ENCODE measurements around the gene EEA1.
"Not testable (repeated sequence)": the region's sequence is repeated elsewhere in the genome, so short reads cannot be mapped to it uniquely, and the experiment has no call there.

Gene EEA1

DNA sequence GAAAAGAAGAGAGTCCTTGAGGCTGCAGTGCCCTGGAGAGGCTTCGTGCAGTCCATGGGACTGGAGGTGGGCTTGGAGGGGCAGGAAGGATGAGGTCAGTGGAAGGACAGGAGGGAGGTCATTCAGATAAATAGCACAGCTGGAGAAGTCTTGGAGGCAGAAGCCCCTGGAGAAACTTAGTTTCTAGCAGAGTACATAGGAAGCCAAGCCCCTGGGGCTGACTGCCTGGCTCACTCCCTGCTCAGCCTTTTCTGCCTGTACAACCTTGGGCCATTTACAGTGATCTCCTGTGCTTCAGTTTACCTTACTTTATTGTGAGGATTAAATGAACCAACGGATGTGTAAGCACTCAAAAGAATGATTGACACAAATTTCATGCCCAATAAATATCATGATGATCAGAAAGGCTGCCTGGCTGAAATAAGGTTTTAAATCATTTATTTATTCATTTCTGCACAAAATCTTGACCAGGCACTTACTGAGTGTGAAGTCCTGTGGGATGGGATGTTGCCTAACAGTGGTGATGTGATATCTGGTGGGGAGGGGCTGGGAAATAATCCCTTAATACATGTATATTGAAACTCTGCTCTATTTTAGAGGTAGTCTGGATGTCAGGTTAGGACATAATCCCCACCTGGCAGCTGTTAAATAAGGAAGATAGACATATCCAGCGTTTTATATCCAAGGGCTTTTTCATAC lies 172.0 kb downstream of the EEA1 start:
- no peak for DNase-seq (ENCODE audit: extremely low read depth, insufficient read length)
- TF ChIP-seq CTCF (IDR thresholded peaks at IDR 0.05; ENCODE audit: insufficient read depth, low read length, poor library complexity, severe bottlenecking): no peak
- H3K4me3 ChIP-seq (replicated peaks; ENCODE audit: low read depth, low read length): no peak overlapping the region
- H3K27me3 ChIP-seq (replicated peaks; ENCODE audit: control insufficient read depth, insufficient read depth, low read length): no peaks in the 10 kb centered on the region
- no peaks in the 10 kb centered on the region for H3K36me3 ChIP-seq (ENCODE audit: control insufficient read depth, insufficient read depth, low read length)

DNA sequence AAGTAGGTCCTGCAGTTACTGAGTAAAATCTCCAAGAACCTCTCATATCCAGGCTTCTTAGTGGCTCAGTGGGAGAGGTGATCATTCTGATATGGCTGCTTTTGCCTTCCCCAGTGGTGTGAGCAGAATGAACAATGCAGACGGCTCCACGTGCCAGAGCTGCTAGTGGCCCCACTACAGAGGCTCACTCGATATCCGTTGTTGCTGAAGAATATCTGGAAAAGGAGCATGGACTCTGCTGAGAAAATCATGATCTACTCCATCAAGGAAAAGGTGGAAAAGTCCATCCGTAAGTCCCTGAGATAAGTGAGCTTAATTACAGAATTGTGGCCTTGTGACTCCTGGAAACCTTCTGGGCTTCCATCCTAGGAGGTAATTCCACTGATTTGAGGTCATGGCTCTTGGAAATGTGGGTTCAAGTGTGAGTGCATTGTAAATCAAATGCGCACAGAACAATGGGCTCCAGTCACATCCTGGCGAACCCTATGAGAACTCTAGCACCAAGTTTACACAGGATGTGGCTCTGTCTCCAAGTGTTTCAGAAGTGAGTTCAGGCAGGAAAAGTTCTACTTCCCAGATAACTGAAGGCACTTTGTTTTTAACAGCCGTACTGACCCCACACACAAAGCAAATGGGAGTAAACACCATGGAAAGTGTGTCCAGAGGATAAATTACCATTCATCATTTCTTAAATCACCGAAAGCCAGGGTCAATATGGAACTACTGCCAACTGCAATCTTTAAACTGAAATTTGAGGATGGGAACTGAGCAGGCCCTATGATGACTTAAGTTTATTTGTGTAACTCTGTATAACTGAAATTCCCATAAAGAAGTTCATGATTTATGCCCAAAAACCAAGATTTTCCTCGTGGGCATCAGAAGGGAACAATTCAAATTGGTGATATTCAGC lies 174.9 kb downstream of the EEA1 start:
- Histone ChIP-seq H3K4me3 (replicated peaks; ENCODE audit: low read depth, low read length) (no peak overlapping the region), H3K36me3 (ENCODE audit: control insufficient read depth, insufficient read depth, low read length) (no peaks in the 10 kb centered on the region), H3K27me3 (replicated peaks; ENCODE audit: control insufficient read depth, insufficient read depth, low read length) (no peaks in the 10 kb centered on the region)
- DNase-seq (ENCODE audit: extremely low read depth, insufficient read length): no peak
- no peak for TF ChIP-seq CTCF (IDR thresholded peaks at IDR 0.05; ENCODE audit: insufficient read depth, low read length, poor library complexity, severe bottlenecking)

GRCh38 chr12:92749691-92750090 lies 179.4 kb downstream of the EEA1 start:
- H3K27me3 ChIP-seq (replicated peaks; ENCODE audit: control insufficient read depth, insufficient read depth, low read length); H3K36me3 ChIP-seq (ENCODE audit: control insufficient read depth, insufficient read depth, low read length); DNase-seq (ENCODE audit: extremely low read depth, insufficient read length); H3K4me3 ChIP-seq (replicated peaks; ENCODE audit: low read depth, low read length): not testable (repeated sequence)

DNA sequence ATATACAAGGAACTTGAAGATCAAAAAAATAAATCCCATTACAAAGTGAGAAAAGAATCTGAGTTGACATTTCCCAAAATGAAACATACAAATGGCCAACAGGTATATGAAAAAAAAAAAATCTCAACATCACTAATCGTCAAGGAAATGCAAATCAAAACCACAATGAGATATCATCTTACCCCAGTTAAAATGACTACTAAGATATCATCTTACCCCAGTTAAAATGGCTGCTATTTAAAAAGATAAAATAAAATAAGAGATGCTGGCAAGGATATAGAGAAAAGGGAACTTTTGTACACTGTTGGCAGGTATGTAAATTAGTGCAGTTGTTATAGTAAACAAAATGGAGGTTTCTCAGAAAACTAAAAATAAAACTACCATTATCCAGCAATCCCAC lies 181.9 kb downstream of the EEA1 start:
- Histone ChIP-seq H3K27me3 (replicated peaks; ENCODE audit: control insufficient read depth, insufficient read depth, low read length) (no peaks in the 10 kb centered on the region), H3K36me3 (ENCODE audit: control insufficient read depth, insufficient read depth, low read length) (no peaks in the 10 kb centered on the region), H3K4me3 (replicated peaks; ENCODE audit: low read depth, low read length) (no peak overlapping the region)
- no peak for TF ChIP-seq CTCF (IDR thresholded peaks at IDR 0.05; ENCODE audit: insufficient read depth, low read length, poor library complexity, severe bottlenecking)
- DNase-seq (ENCODE audit: extremely low read depth, insufficient read length): no peak

- no peaks in the 10 kb centered on the region for H3K27me3 ChIP-seq (replicated peaks; ENCODE audit: control insufficient read depth, insufficient read depth, low read length)
- no peak overlapping the region for H3K4me3 ChIP-seq (replicated peaks; ENCODE audit: low read depth, low read length)
- no peaks in the 10 kb centered on the region for H3K36me3 ChIP-seq (ENCODE audit: control insufficient read depth, insufficient read depth, low read length)
- no peak for DNase-seq (ENCODE audit: extremely low read depth, insufficient read length)
- TF ChIP-seq CTCF (IDR thresholded peaks at IDR 0.05; ENCODE audit: insufficient read depth, low read length, poor library complexity, severe bottlenecking): no peak
Observed at GRCh38 chr12:92745856-92746550, 183.1 kb downstream of the EEA1 start.

GRCh38 chr12:92743026-92743425 lies 186.1 kb downstream of the EEA1 start:
- Histone ChIP-seq H3K4me3 (replicated peaks; ENCODE audit: low read depth, low read length) (no peak overlapping the region), H3K27me3 (replicated peaks; ENCODE audit: control insufficient read depth, insufficient read depth, low read length) (no peaks in the 10 kb centered on the region)
- no peak for TF ChIP-seq CTCF (IDR thresholded peaks at IDR 0.05; ENCODE audit: insufficient read depth, low read length, poor library complexity, severe bottlenecking)

More at GRCh38 chr12:92743026-92743425, 186.1 kb downstream of the EEA1 start:
- no peaks in the 10 kb centered on the region for H3K36me3 ChIP-seq (ENCODE audit: control insufficient read depth, insufficient read depth, low read length)
- no peak for DNase-seq (ENCODE audit: extremely low read depth, insufficient read length)
